ENCODE measurements around the gene NAGA. TPM values are rescaled to one million over a fixed set of nuclear protein-coding genes. Genes with fewer than 3 reads are reported as not detected.
"Not testable (repeated sequence)": the region's sequence is repeated elsewhere in the genome, so short reads cannot be mapped to it uniquely, and the experiment has no call there.

Gene NAGA
- total RNA-seq, 1 experiment from 2014 or later = 35.4 TPM

- DNase-seq (ENCODE audit: low read depth) = no peak
Observed at GRCh38 chr22:42076764-42077485, 6.3 kb upstream of the NAGA start.

- no peak for DNase-seq (ENCODE audit: low read depth)
Observed at GRCh38 chr22:42074846-42075676, 4.4 kb upstream of the NAGA start.

- peak; percentile 26 for DNase-seq (ENCODE audit: low read depth)
Observed at GRCh38 chr22:42074132-42074811, 3.7 kb upstream of the NAGA start, which contains the start of gene PHETA2. Gene PHETA2, plus strand, starts transcription at chr22:42074248. Its CDS starts 3,046 bp downstream, at chr22:42077294.

GRCh38 chr22:42073621-42074041 is 3.0 kb upstream of the NAGA start:
- DNase-seq (ENCODE audit: low read depth) = no peak

GRCh38 chr22:42072606-42073330 is 2.2 kb upstream of the NAGA start:
- no peak for DNase-seq (ENCODE audit: low read depth)

- DNase-seq (ENCODE audit: low read depth) = not testable (repeated sequence)
Observed at GRCh38 chr22:42071508-42071907, 896 bp upstream of the NAGA start.

- DNase-seq (ENCODE audit: low read depth) = no peak
Observed at GRCh38 chr22:42069801-42070516, 653 bp downstream of the NAGA start.

- no peak for DNase-seq (ENCODE audit: low read depth)
Observed at GRCh38 chr22:42068291-42068690, 2.3 kb downstream of the NAGA start.

- DNase-seq (ENCODE audit: low read depth) = no peak
Observed at GRCh38 chr22:42067671-42068251, 2.9 kb downstream of the NAGA start.

- DNase-seq (ENCODE audit: low read depth) = no peak
Observed at GRCh38 chr22:42066937-42067336, 3.7 kb downstream of the NAGA start.

GRCh38 chr22:42066126-42066761 is 4.4 kb downstream of the NAGA start:
- no peak for DNase-seq (ENCODE audit: low read depth)

- DNase-seq (ENCODE audit: low read depth) = no peak
Observed at GRCh38 chr22:42065438-42066125, 5.0 kb downstream of the NAGA start.

GRCh38 chr22:42064629-42065028 is 6.0 kb downstream of the NAGA start:
- no peak for DNase-seq (ENCODE audit: low read depth)

GRCh38 chr22:42062506-42063170 is 8.0 kb downstream of the NAGA start:
- DNase-seq (ENCODE audit: low read depth) = no peak

GRCh38 chr22:42061041-42061440 is 9.6 kb downstream of the NAGA start:
- no peak for DNase-seq (ENCODE audit: low read depth)

GRCh38 chr22:42060489-42060888 is 10.1 kb downstream of the NAGA start:
- no peak for DNase-seq (ENCODE audit: low read depth)

GRCh38 chr22:42056757-42057511 is 13.7 kb downstream of the NAGA start:
- no peak for DNase-seq (ENCODE audit: low read depth)

GRCh38 chr22:42052765-42053164 is 17.8 kb downstream of the NAGA start:
- no peak for DNase-seq (ENCODE audit: low read depth)

Measured in RPMI7951 (cell line).